ENCODE results near the gene RETREG1. TPM values are rescaled to one million over a fixed set of nuclear protein-coding genes. Genes with fewer than 3 reads are reported as not detected.
"Not testable (repeated sequence)": the region's sequence is repeated elsewhere in the genome, so short reads cannot be mapped to it uniquely, and the experiment has no call there.

RETREG1 gene
- polyA plus RNA-seq, 3 donors: 9.2 to 46.8 (median 12.6) TPM

DNA sequence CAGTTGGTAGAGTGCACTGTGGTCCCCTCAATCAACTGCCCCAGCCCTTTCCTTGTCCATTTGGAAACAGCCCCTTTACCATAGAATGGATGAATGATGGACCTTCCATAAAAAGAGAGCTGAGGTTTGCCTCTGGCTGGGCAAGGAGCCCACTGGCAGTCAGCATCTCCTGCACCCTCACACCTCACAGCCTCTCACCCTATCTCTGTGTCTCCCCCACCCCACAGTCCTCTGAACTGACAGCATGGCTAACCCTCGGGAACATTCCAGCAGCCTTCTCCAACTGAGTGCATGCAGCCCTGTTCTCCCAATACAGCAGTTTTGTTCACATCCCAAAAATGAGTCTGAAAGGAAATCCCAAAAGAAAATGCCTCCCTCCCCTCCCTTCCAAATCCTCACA, 51.7 kb downstream of the RETREG1 start:
- WGBS, 3 donors: 77 to 89% (median 83%) methylated on average over 1 of the region's 1 CpG
- no peak overlapping the region for H3K27ac ChIP-seq (ENCODE audit: low read depth, low read length)

DNA sequence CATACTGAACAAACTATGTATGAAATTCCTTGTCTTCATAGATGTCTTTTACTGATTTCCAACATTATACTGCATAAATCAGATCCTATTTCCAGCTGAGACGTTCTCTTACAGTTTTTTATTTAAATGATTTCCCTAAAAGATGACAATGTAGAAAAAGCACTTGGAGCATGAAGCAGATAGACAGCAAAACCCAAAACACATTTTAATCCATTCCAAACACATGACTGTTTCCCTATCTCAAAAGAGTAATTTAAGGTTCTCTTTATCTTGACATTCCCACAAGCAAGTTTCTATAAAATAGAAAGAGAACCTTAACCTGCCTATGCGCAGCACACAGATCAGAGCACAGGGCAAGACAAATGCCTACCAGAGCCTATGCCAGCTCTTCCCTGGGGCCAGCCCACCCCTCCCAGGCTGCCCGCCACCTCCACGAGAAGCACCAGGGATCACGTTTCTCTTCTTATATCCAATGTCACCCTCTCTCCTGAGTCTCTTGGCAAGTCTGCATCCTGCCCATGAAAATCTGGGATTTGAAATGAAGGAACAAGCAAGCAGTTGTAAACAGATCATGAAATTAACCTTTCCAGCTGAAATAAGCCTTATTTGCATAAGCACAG, 52.4 kb downstream of the RETREG1 start:
- 79 to 83% (median 79%) methylated on average over 5 of the region's 5 CpGs for WGBS, 3 donors

DNA sequence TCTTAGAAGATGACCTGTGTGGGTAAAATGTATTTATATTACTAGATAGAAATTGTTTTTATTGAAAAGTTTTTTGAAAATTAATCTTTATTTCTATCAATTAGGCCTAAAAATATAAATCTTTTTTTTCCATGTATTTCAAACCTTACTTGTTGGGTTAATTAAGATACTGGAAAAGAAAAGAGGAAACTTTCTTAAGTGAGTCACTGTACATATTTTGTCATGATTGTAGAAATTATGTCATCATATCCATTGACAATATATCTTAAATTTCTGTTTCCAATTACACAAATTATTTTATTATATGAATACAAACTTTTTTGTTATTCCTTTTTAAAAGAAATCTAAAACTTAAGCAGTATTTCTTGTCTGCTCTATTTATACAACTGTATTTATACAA, 53.1 kb downstream of the RETREG1 start:
- no peak overlapping the region for H3K27ac ChIP-seq (ENCODE audit: low read depth, low read length)

More for the DNA sequence above, 52.4 kb downstream of the RETREG1 start:
- H3K27ac ChIP-seq (ENCODE audit: low read depth, low read length): no peak overlapping the region

DNA sequence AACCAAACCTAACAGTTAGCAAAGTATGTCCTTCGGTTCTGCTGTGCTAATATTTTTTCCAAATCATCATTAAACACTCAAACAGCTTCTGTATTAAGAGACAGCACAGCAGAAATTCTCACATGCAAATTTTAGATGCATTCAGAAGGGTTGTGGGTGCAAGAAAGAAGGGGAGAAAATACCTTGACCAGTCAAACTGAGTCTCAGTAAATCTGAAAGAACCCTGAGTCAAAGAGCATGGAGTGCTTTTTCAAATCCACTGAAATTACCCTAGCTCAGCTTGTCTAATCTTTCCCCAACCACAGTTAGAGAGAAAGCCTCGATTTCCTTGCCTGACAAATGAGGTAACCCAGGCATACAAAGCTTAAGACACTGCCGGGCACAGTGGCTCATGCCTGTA, 55.1 kb downstream of the RETREG1 start:
- H3K27ac ChIP-seq (ENCODE audit: low read depth, low read length): no peak overlapping the region
- WGBS, 3 donors: 81 to 86% (median 84%) methylated on average over 3 of the region's 3 CpGs

- WGBS, 3 donors: 84 to 90% (median 90%) methylated on average over 1 of the region's 1 CpG
- no peak overlapping the region for H3K27ac ChIP-seq (ENCODE audit: low read depth, low read length)
Measured at GRCh38 chr5:16559702-16560101, 57.1 kb downstream of the RETREG1 start.

DNA sequence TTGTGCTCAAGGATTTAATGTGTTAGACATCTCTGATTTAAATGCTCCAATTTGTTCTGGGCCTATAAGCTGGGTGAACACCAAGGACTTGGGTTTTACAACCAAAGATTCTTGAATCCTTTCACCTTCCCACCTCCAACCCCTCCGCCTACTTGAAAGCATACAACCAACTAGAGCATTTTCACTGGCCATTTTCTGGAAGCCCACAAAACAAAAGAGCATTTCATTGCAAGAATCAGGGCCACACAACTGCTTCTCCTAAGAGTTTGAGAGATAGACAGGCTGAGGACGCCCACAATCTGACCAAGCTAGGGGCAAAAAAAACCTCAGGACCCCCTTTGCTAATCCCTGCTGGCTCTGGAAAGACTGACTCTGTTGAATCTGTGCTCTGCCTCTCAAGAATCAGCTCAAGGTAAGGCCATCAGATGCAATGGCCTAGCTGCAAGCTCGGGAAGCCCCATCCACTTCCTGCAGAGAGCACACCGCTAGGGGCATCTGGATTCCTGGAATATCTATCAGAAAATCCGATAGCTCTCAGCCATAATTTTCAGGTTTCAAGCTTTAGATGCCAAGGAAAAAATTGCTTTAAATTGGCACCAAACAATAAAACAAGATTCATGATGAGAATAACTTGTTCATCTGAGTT, 57.7 kb downstream of the RETREG1 start:
- WGBS, 3 donors: 83 to 90% (median 90%) methylated on average over 5 of the region's 5 CpGs
- no peak overlapping the region for H3K27ac ChIP-seq (ENCODE audit: low read depth, low read length)

GRCh38 chr5:16557477-16557876, 59.3 kb downstream of the RETREG1 start:
- WGBS, 3 donors: 87 to 88% (median 88%) methylated on average over 4 of the region's 4 CpGs
- no peak overlapping the region for H3K27ac ChIP-seq (ENCODE audit: low read depth, low read length)

- peak overlapping the region; percentile 62 for H3K27ac ChIP-seq (ENCODE audit: low read depth, low read length)
- 43 to 92% (median 84%) methylated on average over 8 of the region's 8 CpGs for WGBS, 3 donors
Measured at GRCh38 chr5:16554110-16554509, 62.7 kb downstream of the RETREG1 start.

- 31 to 51% (median 44%) methylated on average over 7 of the region's 7 CpGs for WGBS, 3 donors
- H3K27ac ChIP-seq (ENCODE audit: low read depth, low read length): no peak overlapping the region
Measured at GRCh38 chr5:16552666-16553343, 64.0 kb downstream of the RETREG1 start.

DNA sequence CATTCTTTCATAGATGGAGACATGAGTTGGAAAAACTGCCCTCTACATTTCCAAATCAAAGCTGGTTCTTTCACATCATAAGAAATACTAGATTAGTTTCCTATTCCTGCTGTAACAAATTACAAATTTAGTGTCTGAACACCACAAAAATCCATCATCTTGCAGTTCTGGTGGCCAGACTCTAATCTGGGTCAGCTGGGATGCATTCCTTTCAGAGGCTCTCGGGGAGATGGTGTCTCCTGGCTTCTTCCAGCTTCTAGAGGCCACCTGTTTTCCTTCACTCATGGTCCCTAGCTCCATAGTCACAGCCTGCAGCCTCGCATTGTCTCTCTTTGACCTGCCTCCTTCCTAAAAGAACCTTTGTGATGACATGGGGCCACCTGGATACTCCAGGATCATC, 65.2 kb downstream of the RETREG1 start:
- 89 to 95% (median 92%) methylated on average over 2 of the region's 2 CpGs for WGBS, 3 donors
- no peak overlapping the region for H3K27ac ChIP-seq (ENCODE audit: low read depth, low read length)

DNA sequence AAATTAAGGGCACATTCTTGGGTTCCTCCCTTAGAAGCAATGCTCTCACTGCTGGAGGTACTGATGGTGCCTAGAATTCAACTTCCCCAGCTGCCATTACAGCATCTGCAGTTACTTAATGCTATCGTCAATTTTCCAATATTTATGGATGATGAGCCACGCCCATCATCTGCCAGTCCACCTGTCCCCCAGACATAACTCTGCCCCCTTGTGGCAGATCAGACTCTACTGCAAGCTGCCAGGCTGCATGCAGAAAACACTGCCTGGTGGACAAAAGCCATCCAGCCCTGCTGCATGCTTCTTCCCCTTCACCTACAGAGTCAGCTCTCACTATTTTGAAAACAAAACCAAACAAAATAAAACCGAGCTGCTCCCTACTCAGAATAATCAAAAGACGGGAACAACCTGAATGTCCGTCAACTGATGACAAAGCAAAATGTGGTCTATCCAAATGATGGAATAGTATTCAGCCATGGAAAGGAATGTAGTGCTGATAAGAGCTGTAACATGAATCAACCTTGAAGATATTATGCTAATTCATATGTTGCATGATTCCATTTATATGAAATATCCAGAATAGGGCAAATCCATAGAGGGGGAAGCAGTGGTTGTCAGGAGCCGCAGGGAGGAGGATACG, 66.4 kb downstream of the RETREG1 start:
- 74 to 79% (median 78%) methylated on average over 7 of the region's 7 CpGs for WGBS, 3 donors

DNA sequence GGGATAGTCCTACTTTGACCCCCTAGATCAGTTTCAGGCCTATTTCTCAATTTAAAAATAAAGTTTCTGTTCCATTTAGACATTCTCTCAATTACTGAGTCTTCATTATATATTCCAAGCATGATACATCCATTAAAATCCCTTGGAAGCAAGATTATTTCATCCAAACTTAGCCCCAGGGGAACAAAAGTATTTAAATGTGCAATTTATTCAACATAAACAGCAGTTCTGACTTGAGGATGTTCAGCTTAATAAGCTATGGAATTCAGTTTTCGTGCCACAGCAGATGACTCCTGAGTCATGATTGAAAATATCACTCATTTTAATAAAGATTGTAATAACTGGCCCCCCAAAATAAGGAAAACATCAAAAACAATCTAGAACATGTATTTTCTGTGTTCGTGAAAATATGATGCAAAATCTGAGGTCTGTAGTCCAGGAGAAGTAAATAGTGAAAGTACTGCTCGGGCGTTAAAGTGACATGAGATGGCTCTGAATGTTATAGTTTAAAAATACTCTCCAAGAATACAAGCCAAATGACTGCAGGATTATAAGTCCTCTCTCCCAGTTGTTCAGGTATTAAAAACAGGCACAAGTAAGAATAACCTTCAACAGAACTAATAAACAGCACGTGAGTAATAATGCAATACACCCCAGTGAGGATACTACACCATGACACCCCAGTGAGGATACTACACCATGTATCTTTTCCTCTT, 67.1 kb downstream of the RETREG1 start:
- no peak overlapping the region for H3K27ac ChIP-seq (ENCODE audit: low read depth, low read length)
- 72 to 80% (median 79%) methylated on average over 5 of the region's 5 CpGs for WGBS, 3 donors

More for the DNA sequence above, 66.4 kb downstream of the RETREG1 start:
- H3K27ac ChIP-seq (ENCODE audit: low read depth, low read length): no peak overlapping the region

- H3K27ac ChIP-seq (ENCODE audit: low read depth, low read length): no peak overlapping the region
- 72 to 81% (median 75%) methylated on average over 3 of the region's 3 CpGs for WGBS, 3 donors
Measured at GRCh38 chr5:16548812-16549211, 68.0 kb downstream of the RETREG1 start.

DNA sequence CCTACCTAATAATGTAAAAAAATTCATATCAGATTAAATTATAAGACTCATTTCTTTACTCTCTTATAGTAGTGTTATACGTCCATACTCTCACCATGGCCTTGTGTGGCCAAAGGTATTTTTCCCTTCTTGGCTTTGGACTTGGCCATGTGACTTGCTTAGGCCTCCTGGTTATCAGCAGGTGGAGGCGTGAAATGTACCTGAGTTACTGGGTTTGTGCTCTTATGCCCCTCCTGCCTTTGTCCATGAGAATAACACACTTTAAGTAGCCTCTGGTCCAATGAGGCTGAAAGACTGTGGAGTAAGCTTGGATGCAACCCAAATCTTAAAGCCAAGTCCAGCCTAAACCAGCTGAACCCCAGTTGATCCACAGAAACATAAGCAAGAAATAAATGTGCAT, 68.7 kb downstream of the RETREG1 start:
- WGBS, 3 donors: 44 to 97% (median 97%) methylated on average over 2 of the region's 2 CpGs
- H3K27ac ChIP-seq (ENCODE audit: low read depth, low read length): no peak overlapping the region

GRCh38 chr5:16547200-16547842, 69.5 kb downstream of the RETREG1 start:
- 76 to 86% (median 84%) methylated on average over 8 of the region's 8 CpGs for WGBS, 3 donors
- no peak overlapping the region for H3K27ac ChIP-seq (ENCODE audit: low read depth, low read length)

- H3K27ac ChIP-seq (ENCODE audit: low read depth, low read length): no peak overlapping the region
- 75 to 94% (median 76%) methylated on average over 4 of the region's 4 CpGs for WGBS, 3 donors
Measured at GRCh38 chr5:16546732-16547131, 70.1 kb downstream of the RETREG1 start.

- WGBS, 3 donors: 70 to 88% (median 78%) methylated on average over 4 of the region's 4 CpGs
- no peak overlapping the region for H3K27ac ChIP-seq (ENCODE audit: low read depth, low read length)
Measured at GRCh38 chr5:16544607-16545374, 72.0 kb downstream of the RETREG1 start.

DNA sequence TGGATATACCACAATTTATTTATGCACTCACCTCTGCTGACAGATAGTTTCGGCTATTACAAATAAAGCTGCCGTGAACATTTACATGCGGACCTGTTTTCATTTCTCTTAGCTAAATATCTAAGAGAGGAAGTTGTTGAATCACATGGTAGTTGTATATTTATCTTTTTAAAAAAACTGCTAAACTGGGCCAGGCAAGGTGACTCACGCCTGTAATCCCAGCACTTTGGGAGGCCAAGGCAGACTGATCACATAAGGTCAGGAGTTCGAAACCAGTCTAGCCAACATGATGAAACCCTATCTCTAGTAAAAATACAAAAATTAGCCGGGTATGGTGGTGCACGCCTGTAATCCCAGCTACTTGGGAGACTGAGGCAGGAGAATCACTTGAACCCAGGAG, 73.6 kb downstream of the RETREG1 start:
- H3K27ac ChIP-seq (ENCODE audit: low read depth, low read length): not testable (repeated sequence)
- WGBS, 3 donors: 83 to 90% (median 89%) methylated on average over 7 of the region's 7 CpGs
